GM20431 (cell line): ENCODE measurements around the gene ZDHHC3.

Source experiments
- in situ Hi-C: fragments of 300-500 bp; cut with MseI, MboI; formaldehyde crosslinking; loops from one replicate; pipeline ENCODE4 v1.15.0; 2020; ENCODE audit warnings: low sequenced_read_pairs; ENCODE audit not compliant: unreplicated experiment

The ZDHHC3 gene

DNA sequence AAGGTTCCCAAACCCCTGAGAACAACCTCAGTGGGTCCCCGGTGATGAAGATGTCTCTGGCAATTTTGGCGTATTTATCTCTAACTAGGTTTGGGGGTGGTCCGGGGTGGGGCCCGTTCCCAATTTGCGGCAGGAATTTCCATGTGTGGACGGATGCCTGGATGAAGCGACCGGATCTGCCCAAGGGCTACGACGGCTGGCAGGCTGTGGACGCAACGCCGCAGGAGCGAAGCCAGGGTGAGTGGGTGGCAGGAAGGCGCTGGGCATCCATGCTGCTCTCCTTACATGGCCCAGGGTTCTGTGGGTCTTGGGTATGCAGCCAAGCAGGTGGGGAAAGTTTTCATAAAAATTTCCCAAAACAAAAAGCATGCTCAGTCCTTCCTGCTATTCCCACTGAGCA, 72.2 kb downstream of the ZDHHC3 start:
- in situ Hi-C loops, result no loop called here

DNA sequence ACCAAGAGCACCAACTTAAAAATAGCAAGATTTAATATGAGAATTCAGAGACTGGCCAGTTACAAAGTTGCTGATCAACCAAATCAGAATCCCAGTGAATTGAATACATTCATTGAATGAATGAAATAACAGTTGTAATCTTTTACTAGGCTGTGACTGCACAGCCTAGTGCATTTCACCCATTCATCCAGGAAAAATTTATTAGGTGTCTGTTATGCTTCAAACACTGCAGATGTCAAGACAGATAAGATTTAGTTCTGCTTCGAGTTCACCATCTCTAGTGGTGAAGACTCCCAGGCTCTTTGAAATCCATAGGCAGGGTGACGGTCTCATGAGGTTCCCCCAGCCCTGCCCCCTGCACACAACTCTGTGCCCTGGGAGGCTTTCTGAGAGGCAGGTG, 72.7 kb downstream of the ZDHHC3 start:
- in situ Hi-C loops, result no loop called here

DNA sequence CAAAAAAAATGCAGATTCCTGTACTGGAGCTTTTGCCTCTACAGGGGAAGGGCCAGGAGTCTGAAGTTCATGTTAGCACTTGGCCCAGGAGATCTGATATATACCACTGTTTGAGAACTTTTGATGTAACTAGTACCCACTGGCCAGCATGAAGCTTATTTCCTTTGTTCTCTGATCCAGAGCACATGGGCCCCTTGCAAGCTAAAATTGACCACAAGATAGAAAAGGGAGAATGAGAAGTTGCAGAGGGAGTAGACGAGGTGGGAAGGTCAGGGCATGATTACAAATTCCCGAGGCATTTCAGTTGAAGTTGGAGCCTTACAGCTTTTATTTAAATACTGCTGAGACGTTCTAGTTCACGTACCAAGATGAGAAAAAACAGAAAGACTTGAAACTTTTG, 73.3 kb downstream of the ZDHHC3 start:
- in situ Hi-C loops, result no loop called here

DNA sequence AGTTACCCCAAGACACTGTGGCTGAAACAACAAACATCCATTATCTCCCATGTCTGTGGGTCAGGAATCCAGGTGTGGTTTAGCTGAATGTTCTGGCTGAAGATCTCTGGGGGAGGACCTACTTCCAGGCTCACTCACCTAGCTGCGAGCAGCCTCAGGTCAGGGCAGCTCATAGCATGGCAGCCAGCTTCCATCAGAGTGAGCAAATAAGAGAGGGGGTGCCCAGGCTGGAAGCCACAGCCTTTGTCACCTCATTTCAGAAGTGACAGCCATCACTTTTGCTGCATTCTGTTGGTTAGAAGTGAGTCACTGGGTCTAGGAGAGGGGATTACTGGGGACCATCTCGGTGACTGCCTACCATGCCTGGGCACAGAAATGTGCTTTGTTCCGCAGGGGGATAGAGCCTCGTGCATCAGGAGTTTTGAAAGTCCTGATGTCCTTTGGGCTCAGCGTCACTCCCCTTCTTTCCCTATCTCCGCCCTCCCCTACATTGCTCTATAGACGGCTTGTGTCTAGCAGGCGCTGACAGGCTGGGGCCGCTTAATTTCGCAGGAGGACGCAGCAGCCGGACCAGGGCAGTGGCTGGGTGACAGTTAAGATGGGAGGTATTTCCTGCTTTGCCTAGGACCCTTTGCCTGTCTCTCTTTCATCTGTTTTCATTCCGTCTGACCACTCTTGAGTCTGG, 76.1 kb downstream of the ZDHHC3 start:
- in situ Hi-C loops, result no loop called here

DNA sequence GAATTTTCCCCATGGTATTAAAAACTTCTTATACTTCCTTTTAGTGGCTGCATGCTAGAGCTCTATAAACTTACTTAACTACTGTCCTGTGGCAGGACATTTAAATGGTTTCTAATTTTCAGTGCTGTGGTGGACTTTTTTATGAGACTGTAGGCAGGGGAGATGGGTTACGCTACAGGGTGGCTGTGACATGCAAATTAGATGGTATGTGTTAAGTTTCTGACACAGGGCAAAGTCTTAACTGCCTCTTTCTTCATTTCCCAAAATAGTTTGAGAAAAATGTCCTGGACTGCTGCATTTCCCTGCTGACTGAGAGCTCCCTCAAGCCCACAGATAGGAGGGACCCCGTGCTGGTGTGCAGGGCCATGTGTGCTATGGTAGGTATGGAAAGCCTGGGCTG, 79.5 kb downstream of the ZDHHC3 start:
- in situ Hi-C loops, result no loop called here

DNA sequence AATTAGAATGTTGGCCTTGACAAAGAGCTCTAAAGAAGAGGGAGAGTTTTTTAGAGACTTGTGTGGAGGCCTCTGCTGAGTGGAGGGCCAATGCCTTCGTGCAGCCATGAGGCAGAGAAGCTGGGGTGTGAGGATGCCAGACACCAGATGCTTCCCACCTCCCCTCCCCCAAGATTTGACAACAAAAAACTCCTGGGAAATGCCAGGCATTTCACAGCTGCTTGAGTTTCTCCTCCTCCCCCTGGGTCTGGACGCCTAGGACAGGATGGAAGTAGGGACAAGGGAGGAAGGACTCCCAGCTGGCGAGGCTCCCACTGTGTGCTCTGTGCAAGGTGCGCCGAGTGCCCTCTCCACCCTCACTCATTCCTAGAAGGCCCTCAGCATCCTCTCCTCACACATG, 81.5 kb downstream of the ZDHHC3 start:
- in situ Hi-C loops, result no loop called here

DNA sequence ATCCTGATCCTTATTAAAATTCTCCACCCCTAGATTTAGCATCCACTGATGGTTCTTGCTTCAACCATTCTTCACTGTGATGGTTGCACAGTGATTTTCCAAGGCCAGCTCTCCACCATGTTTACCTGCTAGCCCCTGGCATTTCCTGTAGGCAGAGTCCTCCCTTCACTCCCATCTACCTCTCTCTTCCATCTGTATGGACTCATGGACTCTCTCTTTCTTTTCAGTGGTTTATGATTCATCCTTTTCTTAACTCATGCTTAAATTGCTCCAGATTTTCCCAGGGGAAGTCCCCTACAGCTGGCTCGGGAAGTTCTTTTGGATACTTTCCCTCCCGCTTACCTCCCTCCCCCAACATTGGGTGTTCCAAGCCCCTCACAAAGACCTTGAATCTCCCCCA, 82.9 kb downstream of the ZDHHC3 start:
- in situ Hi-C loops, result no loop called here

DNA sequence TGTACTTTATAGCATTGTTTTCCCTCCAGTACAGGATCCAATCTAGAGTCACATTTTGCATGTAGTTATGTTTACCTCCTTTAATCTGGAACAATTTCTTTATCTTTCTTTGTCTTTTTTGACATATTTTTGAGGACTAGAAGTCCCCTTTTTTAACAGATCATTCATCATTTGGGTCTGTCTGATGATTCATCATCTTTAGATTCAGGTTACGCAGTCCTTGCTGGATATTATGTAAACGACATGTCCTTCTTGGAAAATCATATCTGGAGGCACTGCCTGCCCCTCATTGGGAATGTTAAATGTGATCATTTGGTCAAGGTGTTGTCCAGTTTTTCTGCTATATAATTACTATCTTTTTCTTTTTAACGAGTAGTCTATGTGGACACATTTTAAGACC, 83.3 kb downstream of the ZDHHC3 start:
- in situ Hi-C loops, result no loop called here

DNA sequence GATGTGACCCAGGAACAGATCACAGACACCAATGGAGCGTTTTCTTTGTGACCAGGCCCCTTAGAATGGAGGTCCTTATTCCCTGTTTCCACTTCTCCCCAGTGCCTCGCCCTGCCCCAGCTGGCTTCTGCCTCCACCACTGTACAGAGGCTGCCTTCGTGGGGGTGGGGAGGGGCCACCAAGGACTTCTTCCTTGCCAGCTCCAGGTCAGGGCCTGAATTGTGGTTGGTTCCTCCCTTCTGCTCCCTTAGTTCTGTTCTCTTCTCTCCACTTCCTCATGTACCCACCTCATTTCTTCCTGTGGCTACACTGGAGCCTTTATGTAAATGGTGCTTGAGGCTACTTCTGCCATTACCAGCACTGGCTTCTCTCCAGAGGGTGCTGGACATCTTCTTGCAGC, 85.1 kb downstream of the ZDHHC3 start:
- in situ Hi-C loops, result no loop called here

DNA sequence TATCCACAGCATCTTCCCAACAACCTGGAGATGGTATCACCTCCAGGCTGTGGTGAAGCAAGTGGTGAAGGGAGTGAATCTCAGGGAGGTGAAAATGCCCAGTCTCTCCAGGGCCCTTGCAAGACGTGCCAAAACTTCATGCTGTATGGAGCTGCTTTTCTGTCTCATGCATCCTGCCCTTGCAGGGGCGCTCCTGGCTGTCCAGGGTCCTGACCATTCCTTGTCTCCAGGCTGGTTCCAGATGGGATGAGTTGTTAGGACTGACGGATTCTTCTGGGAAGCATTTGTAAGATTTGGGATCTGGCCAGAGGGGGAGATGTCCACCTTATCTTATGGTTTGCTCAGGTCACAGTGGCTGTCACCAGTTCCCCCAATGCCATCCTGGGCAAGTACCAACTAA, 85.7 kb downstream of the ZDHHC3 start:
- in situ Hi-C loops, result no loop called here

DNA sequence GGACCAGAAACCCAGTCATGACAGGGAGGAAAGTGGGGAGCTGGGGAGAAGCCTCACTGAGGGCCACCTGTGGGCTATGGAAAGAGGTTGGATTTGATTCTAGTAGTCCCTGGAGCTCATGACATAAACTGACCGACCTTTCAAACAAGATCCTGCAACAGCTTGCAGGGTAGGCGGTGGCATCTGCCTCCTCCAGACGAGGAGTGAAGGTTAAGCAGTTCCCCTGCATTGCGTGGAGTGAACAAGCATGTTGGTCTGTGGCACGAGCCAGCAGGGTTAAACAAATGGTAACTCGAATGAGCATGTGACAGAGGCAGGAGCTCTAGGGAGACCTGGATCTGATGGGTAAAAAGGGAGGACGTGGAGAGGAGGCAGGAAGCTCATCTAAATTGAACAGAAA, 88.9 kb downstream of the ZDHHC3 start:
- in situ Hi-C loops, result no loop called here

DNA sequence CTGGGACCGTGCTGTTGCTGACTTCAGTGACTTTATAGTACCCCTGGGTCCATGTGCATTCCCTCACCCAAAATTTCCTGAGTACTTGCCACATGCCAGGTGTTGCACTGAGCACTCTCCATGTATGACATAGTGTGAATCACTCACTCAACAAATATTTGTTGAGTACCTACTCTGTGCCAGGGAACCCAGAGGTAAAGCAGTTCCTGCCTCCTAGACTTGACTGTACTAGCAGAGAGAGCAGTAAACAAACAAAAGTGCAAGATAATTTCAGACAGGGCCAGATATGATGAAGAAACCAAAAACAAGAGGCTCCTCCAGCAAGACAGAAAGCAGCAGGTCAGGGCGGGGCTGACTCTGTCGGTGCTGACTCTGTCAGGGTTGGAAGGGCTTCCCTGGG, 89.4 kb downstream of the ZDHHC3 start:
- in situ Hi-C loops, result no loop called here

DNA sequence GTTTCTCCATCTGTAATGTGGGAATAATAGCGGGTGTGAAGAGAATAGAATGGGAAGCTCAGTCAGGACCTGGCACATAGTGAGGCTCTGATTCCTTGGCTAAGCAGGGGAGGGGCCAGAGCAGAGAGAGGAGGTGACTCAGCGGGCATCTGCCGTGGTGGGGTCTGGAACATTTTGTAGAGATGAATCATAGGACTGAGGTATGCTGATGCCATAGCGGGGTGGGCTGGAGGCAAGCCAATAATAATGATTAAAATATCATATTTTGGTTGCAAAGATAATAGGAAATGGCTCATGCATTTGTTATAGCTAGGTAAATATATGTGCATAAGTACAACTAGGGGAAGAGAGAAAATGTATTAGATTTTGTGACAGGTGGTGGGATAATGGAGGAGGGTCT, 90.4 kb downstream of the ZDHHC3 start:
- in situ Hi-C loops, result no loop called here

DNA sequence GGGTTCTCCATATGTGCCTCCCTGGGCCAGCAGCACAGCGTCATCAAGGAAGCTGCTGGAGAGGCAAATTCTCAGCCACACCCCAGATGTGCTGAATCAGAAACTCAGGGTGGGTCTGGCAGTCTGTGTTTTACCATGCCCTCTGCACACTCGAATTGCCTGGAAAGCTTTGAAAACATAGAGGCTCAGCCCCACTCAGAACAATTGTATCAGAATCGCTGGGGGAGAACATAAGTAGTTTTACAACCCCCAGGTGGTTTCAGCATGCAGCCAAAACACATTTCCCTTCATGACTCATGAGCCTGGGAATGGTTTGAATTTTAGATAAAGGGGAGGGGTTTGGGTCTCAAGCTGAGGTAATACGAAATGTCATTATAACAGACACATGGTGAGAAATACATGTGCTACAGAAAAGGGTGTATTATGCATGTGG, 92.0 kb downstream of the ZDHHC3 start:
- in situ Hi-C loops, result no loop called here

DNA sequence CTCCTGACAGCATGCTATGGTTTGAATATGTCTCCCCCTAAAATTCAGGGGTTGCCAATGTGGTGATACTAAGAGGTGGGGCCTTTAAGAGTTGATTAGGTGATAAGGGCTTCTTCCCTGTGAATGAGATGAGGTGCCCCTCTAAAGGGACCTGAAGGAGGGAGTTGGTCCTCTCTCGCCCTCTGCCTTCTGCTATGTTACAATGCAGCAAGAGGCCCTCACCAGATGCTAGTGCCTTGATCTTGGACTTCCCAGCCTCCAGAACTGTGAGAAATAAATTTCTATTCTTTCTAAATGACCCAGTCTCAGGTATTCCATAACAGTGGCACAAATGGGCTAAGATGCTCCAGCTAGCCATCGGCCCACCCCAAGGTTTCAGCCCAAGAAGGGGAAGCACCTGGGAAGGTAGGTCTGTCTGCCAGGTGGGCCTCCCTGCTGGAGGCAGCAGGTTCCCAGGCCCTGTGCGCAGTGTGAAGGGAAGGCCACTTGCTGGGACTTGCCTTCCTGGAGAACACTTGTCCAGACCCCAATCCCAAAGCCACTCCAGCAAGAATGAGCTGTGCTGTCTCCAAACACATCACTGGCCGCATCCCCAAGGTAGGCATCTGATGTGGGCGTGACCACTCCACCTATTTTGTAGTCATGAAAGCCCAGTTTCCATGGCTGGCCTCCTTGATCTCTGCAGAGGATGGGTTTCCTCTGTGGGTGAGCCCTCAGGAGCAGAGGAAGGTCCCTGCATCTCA, 92.6 kb downstream of the ZDHHC3 start:
- in situ Hi-C loops, result no loop called here

DNA sequence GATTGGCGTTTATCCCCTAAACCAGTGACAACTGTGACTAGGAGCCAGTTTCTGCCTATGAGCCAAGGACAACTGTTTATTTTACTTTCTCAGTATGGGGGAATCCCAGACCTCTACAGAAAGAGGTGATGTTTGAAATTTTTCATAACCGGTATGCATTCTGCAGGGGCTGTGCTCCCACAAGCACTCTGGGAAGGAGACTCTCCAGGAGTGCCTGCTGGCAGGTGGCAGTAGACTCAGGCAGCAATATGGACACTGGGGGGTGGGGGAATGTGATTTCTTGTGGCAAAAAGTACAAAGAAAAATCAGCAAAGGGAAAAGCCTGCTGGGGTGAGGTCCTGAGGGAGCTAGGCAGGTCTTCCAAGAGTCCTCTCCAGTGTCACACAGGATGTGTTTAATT, 95.7 kb downstream of the ZDHHC3 start:
- in situ Hi-C loops, result no loop called here

DNA sequence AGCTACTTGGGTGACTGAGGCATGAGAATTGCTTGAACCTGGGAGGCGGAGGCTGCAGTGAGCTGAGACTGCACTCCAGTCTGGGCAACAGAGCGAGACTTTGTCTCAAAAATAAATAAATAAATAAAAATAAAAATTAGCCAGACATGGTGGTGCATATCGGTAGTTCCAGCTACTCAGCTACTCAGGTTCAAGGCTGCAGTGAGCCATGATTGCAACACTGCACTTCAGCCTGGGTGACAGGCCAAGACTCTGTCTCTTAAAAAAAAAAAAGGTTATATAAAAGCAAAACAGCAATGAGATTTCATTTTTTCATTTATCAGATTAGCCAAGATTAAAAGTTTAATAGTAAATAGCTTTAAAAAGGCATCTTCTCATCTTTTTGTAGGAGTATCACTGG, 98.6 kb downstream of the ZDHHC3 start:
- in situ Hi-C loops, result no loop called here

DNA sequence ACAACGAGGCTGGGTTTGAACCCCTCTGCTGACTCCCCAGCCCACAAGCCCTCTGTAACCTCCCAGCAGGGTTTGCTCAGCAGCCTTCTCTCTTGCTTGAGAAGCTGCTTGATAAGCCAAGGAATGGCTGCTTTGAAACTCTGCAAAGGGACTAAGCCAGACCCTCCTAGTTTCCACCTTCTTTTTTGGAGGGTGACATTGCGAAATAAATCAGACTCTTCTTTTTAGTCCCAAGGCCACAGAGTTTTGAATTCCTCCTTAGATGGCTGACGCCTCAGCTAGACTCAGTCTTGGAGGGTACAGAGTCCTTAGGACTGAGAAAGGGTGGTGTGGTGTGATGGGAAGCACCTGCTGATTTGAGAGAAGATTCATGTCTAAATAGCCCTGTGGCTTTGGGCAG, 100.4 kb downstream of the ZDHHC3 start:
- in situ Hi-C loops, result no loop called here
